SHP77 treated with DMSO at 0.1 percent for 48 hours (cell line): Measurements from ENCODE around the gene TTC23.
"Not testable (repeated sequence)": the region's sequence is repeated elsewhere in the genome, so short reads cannot be mapped to it uniquely, and the experiment has no call there.

Source experiments
- DNase-seq: peaks from one replicate; lab custom pipeline; 2025; lab: John Stamatoyannopoulos, UW

The TTC23 gene

DNA sequence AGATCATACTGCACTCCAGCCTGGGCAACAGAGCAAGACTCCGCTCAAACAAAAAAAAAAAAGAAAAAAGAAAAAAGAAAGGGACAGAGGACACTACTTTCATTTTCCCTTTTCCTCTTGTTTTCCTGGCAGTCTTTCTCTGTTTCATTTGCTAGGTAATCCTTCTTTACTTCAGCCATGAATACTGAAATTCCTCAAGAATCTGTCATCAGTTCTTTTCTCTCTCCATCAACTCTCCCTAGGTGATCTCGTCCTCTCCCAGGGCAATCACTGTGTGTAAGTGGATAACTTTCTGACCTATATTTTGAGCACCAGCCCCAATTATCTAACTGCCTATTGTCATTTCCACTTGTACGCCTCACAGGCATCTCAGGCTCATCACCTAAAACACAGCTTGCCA, 51.5 kb downstream of the TTC23 start:
- no peak for DNase-seq

DNA sequence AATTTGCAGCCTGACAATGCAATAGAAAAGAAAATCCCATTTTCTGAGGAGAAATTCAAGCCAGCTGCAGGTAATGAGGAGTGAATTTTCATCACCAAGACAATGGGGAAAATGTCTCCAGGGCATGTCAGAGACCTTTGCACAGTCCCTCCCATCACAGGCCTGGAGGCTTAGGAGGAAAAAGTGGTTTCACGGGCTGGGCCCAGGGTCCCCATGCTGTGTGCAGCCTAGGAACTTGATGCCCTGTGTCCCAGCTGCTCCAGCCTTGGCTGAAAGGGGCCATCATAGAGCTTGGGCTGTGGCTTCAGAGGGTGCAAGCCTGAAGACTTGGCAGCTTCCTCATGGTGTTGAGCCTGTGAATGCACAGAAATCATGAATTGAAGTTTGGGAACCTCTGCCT, 57.2 kb downstream of the TTC23 start:
- DNase-seq = not testable (repeated sequence)

- no peak for DNase-seq
These were observed 61.4 kb downstream of the TTC23 start for GRCh38 chr15:99187936-99188335.

DNA sequence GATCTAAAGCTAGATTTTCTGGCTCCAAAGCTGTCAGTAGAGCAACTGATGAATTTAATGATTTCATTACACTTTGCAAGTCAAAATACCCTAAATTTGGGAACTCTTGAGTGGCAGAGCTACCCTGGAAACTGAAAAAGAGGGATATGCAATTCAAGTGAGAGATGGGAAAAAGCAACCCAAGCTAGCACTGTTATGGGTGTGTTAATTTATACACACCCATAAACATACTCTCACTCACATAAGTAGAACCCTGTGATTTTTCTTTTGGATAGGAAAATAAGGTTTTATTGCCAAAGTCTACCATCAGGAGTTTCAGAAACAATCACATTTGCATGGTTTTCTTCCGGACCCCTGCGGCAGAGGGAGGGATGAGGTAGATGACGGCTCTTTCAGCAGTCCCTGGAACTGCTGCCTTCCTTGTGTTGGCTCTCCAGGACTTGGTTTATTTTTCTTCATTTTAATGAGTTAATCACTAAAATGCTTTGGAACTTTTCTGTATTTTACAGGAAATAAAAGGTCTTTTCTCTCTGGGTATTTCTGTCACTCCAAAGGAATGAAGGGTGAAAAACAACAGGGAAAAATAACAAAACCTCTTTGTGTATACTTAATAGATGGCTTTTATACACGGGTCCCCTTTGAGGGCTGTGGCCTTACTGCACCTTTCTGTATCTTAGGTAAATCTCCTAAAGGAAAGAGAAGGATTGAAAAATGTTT, 63.8 kb downstream of the TTC23 start:
- DNase-seq = no peak

GRCh38 chr15:99182791-99183190, 66.6 kb downstream of the TTC23 start:
- no peak for DNase-seq

DNA sequence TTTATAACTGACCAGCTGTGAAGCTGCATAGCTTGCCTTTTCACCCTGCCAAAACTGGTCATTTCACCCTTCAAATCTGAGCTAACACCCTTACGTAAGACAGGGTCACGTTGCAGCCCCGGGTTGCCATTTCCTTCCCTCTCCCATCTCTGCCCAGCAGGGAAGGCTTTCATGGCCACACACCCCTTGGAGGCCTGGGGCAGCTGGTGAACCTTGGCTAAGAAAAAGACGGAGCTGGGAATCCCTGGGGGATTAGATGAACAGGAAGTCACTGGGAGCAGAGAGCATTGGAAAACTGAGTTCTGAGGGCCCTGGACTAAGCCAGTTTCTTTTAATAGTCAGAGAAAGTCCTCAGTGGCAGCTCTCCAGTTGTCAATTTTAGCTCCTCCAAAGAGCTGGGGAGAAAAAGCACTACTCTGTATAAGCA, 67.8 kb downstream of the TTC23 start:
- no peak for DNase-seq

DNA sequence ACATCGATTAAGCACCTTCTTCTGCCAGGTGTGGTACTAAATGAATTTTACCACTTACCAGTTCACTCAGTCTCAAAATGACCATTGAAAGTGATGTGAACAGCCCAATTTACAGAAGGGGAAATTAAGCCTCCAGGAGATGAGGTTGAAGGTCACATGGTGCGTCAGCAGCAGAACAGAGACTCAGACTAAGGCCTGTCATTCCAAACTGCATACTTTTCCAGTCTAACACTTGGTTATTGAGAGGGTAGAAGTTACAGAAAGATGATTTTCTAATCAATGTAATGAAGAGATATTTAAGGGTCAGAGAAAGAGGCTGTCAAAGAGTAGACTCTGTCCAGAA, 68.4 kb downstream of the TTC23 start:
- no peak for DNase-seq

GRCh38 chr15:99180086-99180963, 69.1 kb downstream of the TTC23 start:
- no peak for DNase-seq

GRCh38 chr15:99177679-99178078, 71.7 kb downstream of the TTC23 start:
- no peak for DNase-seq

DNA sequence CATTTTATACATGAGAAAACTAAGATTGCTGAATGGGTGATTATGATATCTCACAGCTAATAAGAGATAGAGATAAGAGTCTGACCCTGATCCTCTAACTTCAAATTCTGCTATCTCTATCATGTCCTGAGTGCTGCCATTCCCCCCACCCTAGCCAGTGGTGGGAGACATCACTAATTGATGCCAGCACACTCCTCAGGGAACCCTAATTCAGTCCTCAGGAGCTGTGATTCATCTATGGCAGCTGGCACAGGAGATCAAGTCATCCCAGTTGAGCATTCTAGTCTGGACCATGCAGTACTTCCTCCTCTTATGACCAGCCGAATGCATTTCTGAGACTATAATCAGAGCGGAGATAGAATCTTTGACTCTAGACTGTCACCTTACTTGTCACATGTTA, 72.6 kb downstream of the TTC23 start:
- no peak for DNase-seq

DNA sequence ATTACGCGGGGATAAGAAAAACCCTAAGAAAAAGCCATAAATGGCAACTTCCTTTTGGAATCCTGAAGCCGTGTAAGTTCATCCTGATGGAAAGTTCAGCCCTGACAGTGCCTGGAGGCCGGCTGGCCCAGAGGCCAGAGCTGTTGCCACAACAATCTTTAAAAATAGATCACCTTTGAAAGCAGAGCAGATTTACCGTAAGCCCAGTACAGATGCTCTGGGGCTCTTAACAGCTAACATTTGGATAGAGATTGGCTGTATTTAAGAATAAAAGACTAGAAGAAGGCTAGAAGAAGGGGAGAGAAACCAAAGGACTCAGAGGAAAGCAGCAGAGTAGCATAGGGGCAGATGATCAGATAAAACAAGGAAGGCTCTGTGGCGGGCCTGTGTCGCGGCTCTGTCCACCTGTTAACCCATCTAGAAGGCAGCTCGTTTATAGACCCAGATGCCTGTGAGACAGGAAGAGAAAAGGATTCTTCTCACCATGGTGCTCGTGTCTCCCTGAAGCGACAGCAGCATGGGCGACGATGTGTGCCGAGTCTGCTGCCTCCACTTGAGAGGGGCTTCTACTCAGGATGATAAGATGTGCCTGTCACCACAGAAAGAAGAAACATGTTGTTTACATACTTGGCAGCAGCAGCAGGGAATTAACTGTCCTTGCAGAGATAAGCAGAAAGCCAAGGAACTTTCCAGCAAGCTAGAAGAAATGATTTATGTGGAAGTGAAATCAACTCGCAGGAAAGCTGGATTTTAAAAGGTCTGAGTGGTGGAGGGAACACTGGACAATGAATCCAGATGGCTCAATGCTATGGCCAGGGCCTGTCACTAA, 74.6 kb downstream of the TTC23 start:
- DNase-seq = no peak

GRCh38 chr15:99172989-99173388, 76.4 kb downstream of the TTC23 start:
- DNase-seq = no peak

GRCh38 chr15:99172171-99172570, 77.2 kb downstream of the TTC23 start:
- no peak for DNase-seq

- DNase-seq = no peak
These were observed 78.8 kb downstream of the TTC23 start for GRCh38 chr15:99170476-99171065.

GRCh38 chr15:99169769-99170311, 79.5 kb downstream of the TTC23 start:
- no peak for DNase-seq

DNA sequence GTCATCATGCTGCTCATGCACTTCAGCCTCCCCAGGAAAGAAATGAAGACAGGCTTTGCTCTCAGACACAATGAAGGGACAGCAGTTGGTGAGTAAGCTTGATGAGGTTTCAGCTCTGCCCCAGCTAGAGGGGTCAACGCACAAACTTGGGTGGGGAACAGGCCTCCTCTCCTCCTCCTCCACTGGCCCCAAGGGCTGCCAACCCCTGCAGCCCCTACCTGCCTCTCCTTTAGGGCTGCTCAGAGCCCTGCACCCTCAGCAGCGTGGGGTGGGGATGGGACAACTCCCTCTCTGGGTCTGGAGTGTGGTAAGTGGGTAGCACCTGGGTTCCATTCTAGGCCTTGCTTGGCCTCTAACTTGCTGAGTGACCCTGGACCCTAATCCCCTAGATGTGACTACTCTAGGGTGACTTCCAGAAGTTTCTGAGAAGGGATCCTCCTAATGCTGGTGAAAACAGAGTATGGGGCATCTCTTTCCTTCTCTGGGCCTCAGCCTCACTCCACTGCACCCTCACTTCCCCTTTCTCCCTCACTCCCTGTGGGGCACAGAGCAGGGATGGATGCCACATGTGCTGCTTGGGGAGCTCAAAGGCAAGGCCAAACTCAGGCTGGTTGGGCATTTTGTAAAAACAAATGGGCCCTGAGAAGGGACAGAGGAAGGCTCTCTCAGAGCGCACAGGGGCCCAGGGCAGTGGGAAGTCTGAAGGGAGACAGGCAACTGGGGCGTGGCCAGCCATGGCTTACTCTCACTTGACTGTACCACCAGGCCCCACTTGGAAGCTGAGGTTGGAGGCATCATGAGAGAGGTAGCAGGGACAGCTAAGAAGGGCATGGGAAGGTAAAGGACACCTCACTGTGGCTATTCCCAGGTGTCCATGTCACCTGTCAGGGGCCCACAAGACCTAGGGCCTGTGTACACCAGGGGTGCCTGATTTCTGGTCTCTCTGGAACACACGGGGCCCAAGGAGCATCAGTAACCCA, 80.5 kb downstream of the TTC23 start:
- DNase-seq = no peak

GRCh38 chr15:99167640-99168039, 81.7 kb downstream of the TTC23 start:
- no peak for DNase-seq

DNA sequence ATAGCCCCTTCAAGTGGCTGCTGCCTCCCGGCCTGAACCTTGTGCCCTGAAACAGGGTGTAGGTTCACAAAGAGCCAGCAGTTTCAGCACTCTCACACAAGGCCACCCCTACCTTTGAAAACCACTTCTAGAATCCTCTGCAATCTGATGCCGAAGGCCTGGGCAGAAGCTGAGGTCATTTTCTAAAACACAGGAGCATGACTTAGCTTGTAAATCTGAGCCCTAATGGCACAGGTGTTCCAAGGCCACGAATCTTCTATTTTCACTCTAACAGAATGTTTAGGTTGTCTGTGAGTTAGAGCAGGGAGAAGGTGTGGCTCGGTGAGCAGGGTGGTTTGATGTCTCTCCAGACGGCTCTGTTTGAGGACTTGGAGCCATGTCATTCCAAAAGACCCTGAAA, 82.2 kb downstream of the TTC23 start:
- DNase-seq = no peak

GRCh38 chr15:99165956-99166689, 83.3 kb downstream of the TTC23 start:
- DNase-seq = no peak
